Neuronal stem cell (in vitro differentiated cells): ENCODE measurements around the gene LIN52.

Experiments
- DNase-seq: peaks from one replicate; pipeline ENCODE4 v3.0.0-alpha.2; 2013; ENCODE audit warnings: low spot score
- H2AFZ ChIP-seq: one replicate; pipeline ENCODE4 v1.6.1; 2013; ENCODE audit warnings: mild to moderate bottlenecking, low read length, inconsistent platforms
- H2AK5ac ChIP-seq: 2 replicates; pipeline ENCODE4 v1.6.1; 2013; ENCODE audit warnings: low read depth, mild to moderate bottlenecking, inconsistent platforms, low read length, moderate library complexity, mixed read lengths
- H2BK120ac ChIP-seq: 2 replicates; pipeline ENCODE4 v1.6.1; 2013; ENCODE audit warnings: low read depth, mild to moderate bottlenecking, inconsistent platforms, low read length, moderate library complexity, mixed read lengths
- H2BK12ac ChIP-seq: one replicate; pipeline ENCODE4 v1.6.1; 2013; ENCODE audit warnings: low read length, inconsistent platforms
- H2BK15ac ChIP-seq: 2 replicates; pipeline ENCODE4 v1.6.1; 2013; ENCODE audit warnings: mild to moderate bottlenecking, low read length, inconsistent platforms, mixed read lengths
- H2BK5ac ChIP-seq: one replicate; pipeline ENCODE4 v1.6.1; 2013; ENCODE audit warnings: inconsistent platforms, mild to moderate bottlenecking, low read length, moderate library complexity
- H3K14ac ChIP-seq: one replicate; pipeline ENCODE4 v1.6.1; 2013; ENCODE audit warnings: low read length, inconsistent platforms
- H3K18ac ChIP-seq: 2 replicates; pipeline ENCODE4 v1.6.1; 2013; ENCODE audit warnings: low read length, inconsistent platforms
- H3K23ac ChIP-seq: 2 replicates; pipeline ENCODE4 v1.6.1; 2013; ENCODE audit warnings: low read depth, mild to moderate bottlenecking, mixed read lengths, low read length, inconsistent platforms; ENCODE audit not compliant: poor library complexity
- H3K27ac ChIP-seq: replicated peaks from 3 replicates; pipeline ENCODE4 v1.5.1; 2013; ENCODE audit warnings: low read length, inconsistent platforms
- H3K27me3 ChIP-seq, 3 experiments: 2 replicates each; pipeline ENCODE4 v1.6.1; 2013; ENCODE audit warnings: low read length in 3 of 3, mild to moderate bottlenecking in 2 of 3, inconsistent platforms in 1 of 3, low read depth in 1 of 3, mixed read lengths in 1 of 3, moderate library complexity in 1 of 3; ENCODE audit not compliant: control insufficient read depth in 3 of 3, insufficient read depth in 3 of 3
- H3K36me3 ChIP-seq, 2 donors: replicated peaks in 1 of 2; 2 replicates each; pipeline ENCODE4 v1.6.1; 2013; ENCODE audit warnings: low read length in 2 of 2; ENCODE audit not compliant: control insufficient read depth in 2 of 2, insufficient read depth in 2 of 2
- H3K4ac ChIP-seq: 2 replicates; pipeline ENCODE4 v1.6.1; 2013; ENCODE audit warnings: inconsistent platforms, mild to moderate bottlenecking, low read length, moderate library complexity
- H3K4me1 ChIP-seq, 2 donors: 1 replicate in 1 of 2; 2 replicates in 1 of 2; pipeline ENCODE4 v1.6.1; 2013; ENCODE audit warnings: low read length in 2 of 2, low read depth in 1 of 2; ENCODE audit not compliant: control insufficient read depth in 2 of 2, insufficient read depth in 1 of 2
- H3K4me2 ChIP-seq: one replicate; pipeline ENCODE4 v1.6.1; 2013; ENCODE audit warnings: mild to moderate bottlenecking, low read length, inconsistent platforms; ENCODE audit not compliant: insufficient read depth, poor library complexity, severe bottlenecking
- H3K4me3 ChIP-seq, 2 donors: 2 replicates each; pipeline ENCODE4 v1.5.1; 2013; ENCODE audit warnings: low read length in 2 of 2, mild to moderate bottlenecking in 2 of 2, inconsistent platforms in 1 of 2, moderate library complexity in 1 of 2
- H3K79me1 ChIP-seq: one replicate; pipeline ENCODE4 v1.6.1; 2013; ENCODE audit warnings: low read depth, mild to moderate bottlenecking, inconsistent platforms, low read length, moderate library complexity
- H3K9ac ChIP-seq: one replicate; pipeline ENCODE4 v1.6.1; 2013; ENCODE audit warnings: mild to moderate bottlenecking, low read depth, low read length, inconsistent platforms; ENCODE audit not compliant: poor library complexity
- H3K9me3 ChIP-seq, 2 donors: replicated peaks in 1 of 2; 2 replicates each; pipeline versions ENCODE3 to v1.6.1; 2013; ENCODE audit warnings: low read length in 2 of 2, mild to moderate bottlenecking in 2 of 2, inconsistent platforms in 1 of 2, low read depth in 1 of 2, mixed read lengths in 1 of 2, moderate library complexity in 1 of 2; ENCODE audit not compliant: control insufficient read depth in 2 of 2, insufficient read depth in 1 of 2
- H4K8ac ChIP-seq: one replicate; pipeline ENCODE4 v1.6.1; 2013; ENCODE audit warnings: low read depth, mild to moderate bottlenecking, inconsistent platforms, low read length, moderate library complexity
- H4K91ac ChIP-seq: one replicate; pipeline ENCODE4 v1.6.1; 2013; ENCODE audit warnings: low read length, low read depth, mild to moderate bottlenecking, inconsistent platforms; ENCODE audit not compliant: poor library complexity
- WGBS, 2 donors: extraction: QIAGEN DNeasy Blood & Tissue Kit; methylation state at CpG; one replicate each; pipeline ENCODE4 v1.1.7; 2013; ENCODE audit warnings: missing lambda C conversion rate in 2 of 2, mixed read lengths in 1 of 2; ENCODE audit not compliant: insufficient read length in 2 of 2, insufficient replicate concordance in 1 of 2; ENCODE audit errors: extremely low coverage in 2 of 2; 5-methylcytosine and 5-hydroxymethylcytosine counted together

Gene LIN52

DNA sequence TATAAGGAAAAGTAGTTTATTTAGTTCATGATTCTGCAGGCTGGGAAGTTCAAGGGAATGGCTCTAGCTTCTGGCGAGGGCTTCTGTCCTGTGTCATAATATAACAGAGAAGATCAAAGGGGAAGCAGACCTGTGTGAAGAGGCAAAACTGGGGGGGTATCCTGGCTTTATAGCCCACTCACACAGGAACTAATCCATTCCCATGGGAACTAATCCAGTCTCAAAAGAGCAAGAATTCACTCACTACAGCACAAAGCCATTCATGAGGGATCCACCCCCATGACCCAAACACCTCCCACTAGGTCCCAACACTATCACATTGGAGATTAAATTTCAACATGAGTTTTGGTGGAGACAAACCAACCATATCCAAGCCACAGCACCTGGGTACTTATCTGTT lies 7.4 kb upstream of the LIN52 start:
- no peak overlapping the region for H2BK12ac ChIP-seq

GRCh38 chr14:74080820-74081460 lies 3.8 kb upstream of the LIN52 start:
- H2BK5ac ChIP-seq, result no peak overlapping the region
- no peak overlapping the region for H3K4ac ChIP-seq
- H3K18ac ChIP-seq, result no peak overlapping the region
- H3K27me3 ChIP-seq, result no peaks in the 10 kb centered on the region
- no peak overlapping the region for H2AK5ac ChIP-seq
- H2BK12ac ChIP-seq, result no peak overlapping the region
- H2BK15ac ChIP-seq, result no peak overlapping the region
- H3K4me3 ChIP-seq, result no peak overlapping the region
- H4K8ac ChIP-seq, result no peak overlapping the region
- no peak overlapping the region for H3K27ac ChIP-seq
- H3K4me1 ChIP-seq, result peaks cover 7 to 8% of the 10 kb centered on the region in 2 donors
- no peak overlapping the region for H3K9ac ChIP-seq
- no CpG with 5 or more reads among the region's 4 CpGs for WGBS, 2 donors
- no peak overlapping the region for H3K4me2 ChIP-seq
- H3K36me3 ChIP-seq, result no peaks in the 10 kb centered on the region
- no peak for DNase-seq
- H4K91ac ChIP-seq, result no peak overlapping the region
- no peaks in the 10 kb centered on the region for H3K79me1 ChIP-seq
- no peak overlapping the region for H2AFZ ChIP-seq
- no peak overlapping the region for H2BK120ac ChIP-seq
- no peak overlapping the region for H3K14ac ChIP-seq
- H3K9me3 ChIP-seq, result no peaks in the 10 kb centered on the region
- no peak overlapping the region for H3K23ac ChIP-seq

More for the DNA sequence above, 7.4 kb upstream of the LIN52 start:
- Histone ChIP-seq H3K14ac (no peak overlapping the region), H3K4me2 (no peak overlapping the region), H2BK15ac (no peak overlapping the region), H3K79me1 (no peaks in the 10 kb centered on the region), H3K18ac (no peak overlapping the region), H4K91ac (no peak overlapping the region), H2BK5ac (no peak overlapping the region), H3K4me3 (no peak overlapping the region), H4K8ac (no peak overlapping the region), H3K36me3 (peaks cover 0 to 9% of the 10 kb centered on the region in 2 donors), H3K9ac (no peak overlapping the region), H3K4ac (no peak overlapping the region), H3K23ac (no peak overlapping the region), H3K9me3 (no peaks in the 10 kb centered on the region), H3K27me3 (no peaks in the 10 kb centered on the region), H3K27ac (peak overlapping the region; percentile 59), H2AK5ac (no peak overlapping the region), H2AFZ (no peak overlapping the region), H2BK120ac (no peak overlapping the region), H3K4me1 (peaks cover 0 to 5% of the 10 kb centered on the region in 2 donors)
- no CpG with 5 or more reads among the region's 1 CpG for WGBS, 2 donors
- DNase-seq, result peak; percentile 52

DNA sequence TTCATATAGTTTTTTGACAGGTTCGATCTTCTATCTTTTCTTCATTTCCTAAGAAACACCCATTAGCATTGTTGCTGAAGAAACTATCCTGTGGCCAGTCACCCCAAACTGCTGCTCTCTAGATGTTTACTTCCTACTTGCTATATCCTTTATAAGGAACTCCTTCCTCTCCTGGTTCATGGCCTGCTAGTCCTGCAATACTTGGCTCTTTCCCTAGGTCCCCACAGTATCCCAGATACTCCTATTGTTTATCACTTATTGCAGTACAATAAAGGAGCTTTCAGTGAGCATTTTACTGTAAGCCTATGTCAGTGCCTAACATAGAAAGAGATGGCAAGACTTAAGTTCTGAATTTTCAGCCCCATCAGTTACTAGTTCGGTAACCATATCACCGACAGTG lies 3.3 kb upstream of the LIN52 start:
- no CpG with 5 or more reads among the region's 3 CpGs for WGBS, 2 donors
- H3K23ac ChIP-seq, result no peak overlapping the region
- H2AFZ ChIP-seq, result no peak overlapping the region
- H2AK5ac ChIP-seq, result no peak overlapping the region
- no peak overlapping the region for H3K4ac ChIP-seq
- no peak overlapping the region for H2BK12ac ChIP-seq
- no peaks in the 10 kb centered on the region for H3K36me3 ChIP-seq
- H2BK15ac ChIP-seq, result no peak overlapping the region
- H3K9ac ChIP-seq, result no peak overlapping the region
- no peak overlapping the region for H2BK120ac ChIP-seq
- H3K18ac ChIP-seq, result no peak overlapping the region
- H3K4me3 ChIP-seq, result no peak overlapping the region
- no peak overlapping the region for H4K91ac ChIP-seq
- no peak overlapping the region for H4K8ac ChIP-seq
- H3K9me3 ChIP-seq, result no peaks in the 10 kb centered on the region
- H3K4me2 ChIP-seq, result no peak overlapping the region
- H3K27ac ChIP-seq, result no peak overlapping the region
- H3K79me1 ChIP-seq, result no peaks in the 10 kb centered on the region
- DNase-seq, result no peak
- H3K14ac ChIP-seq, result no peak overlapping the region
- H2BK5ac ChIP-seq, result no peak overlapping the region
- no peaks in the 10 kb centered on the region for H3K27me3 ChIP-seq
- H3K4me1 ChIP-seq, result peaks cover 7 to 10% of the 10 kb centered on the region in 2 donors

DNA sequence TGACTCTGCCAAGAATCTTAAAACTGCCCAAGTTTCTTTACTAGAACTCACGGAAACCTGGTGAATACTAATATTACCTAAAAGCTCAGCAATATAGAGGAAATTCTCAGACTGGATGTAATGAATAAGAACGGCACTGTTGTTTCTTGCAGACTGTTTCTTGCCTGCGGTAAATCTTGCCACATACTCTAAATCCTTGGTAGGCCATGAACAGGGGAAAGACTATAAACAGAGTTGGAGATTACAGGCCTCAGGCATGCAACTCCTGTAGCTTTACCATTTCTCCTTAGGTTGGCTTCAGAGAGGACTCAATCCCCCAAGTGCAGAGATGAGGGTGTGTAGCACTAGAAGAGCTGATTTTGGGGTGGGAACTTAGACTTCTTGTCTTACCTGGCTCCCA lies 1.6 kb upstream of the LIN52 start:
- H3K9me3 ChIP-seq, result no peaks in the 10 kb centered on the region
- H2BK5ac ChIP-seq, result no peak overlapping the region
- no peak overlapping the region for H3K27ac ChIP-seq
- H3K23ac ChIP-seq, result no peak overlapping the region
- no peak overlapping the region for H2BK15ac ChIP-seq
- H3K4me1 ChIP-seq, result peaks cover 3 to 10% of the 10 kb centered on the region in 2 donors
- no peaks in the 10 kb centered on the region for H3K27me3 ChIP-seq
- WGBS, 2 donors, result no CpG with 5 or more reads among the region's 3 CpGs
- H3K4me2 ChIP-seq, result peak overlapping the region; percentile 52
- no peak overlapping the region for H2BK12ac ChIP-seq
- no peaks in the 10 kb centered on the region for H3K79me1 ChIP-seq
- H3K18ac ChIP-seq, result no peak overlapping the region
- no peak overlapping the region for H4K91ac ChIP-seq
- H3K4me3 ChIP-seq, result peak overlapping the region in 1 of 2 donors; percentile 79
- H2AFZ ChIP-seq, result peak overlapping the region; percentile 93
- H4K8ac ChIP-seq, result no peak overlapping the region
- H2AK5ac ChIP-seq, result no peak overlapping the region
- H3K9ac ChIP-seq, result no peak overlapping the region
- no peak overlapping the region for H3K4ac ChIP-seq
- no peak overlapping the region for H3K14ac ChIP-seq
- H2BK120ac ChIP-seq, result no peak overlapping the region
- DNase-seq, result no peak
- no peaks in the 10 kb centered on the region for H3K36me3 ChIP-seq
